ENCODE results near the gene CPSF3. TPM values are rescaled to one million over a fixed set of nuclear protein-coding genes. Genes with fewer than 3 reads are reported as not detected.

Gene CPSF3
- total RNA-seq, 1 experiment from 2014 or later: 68.5 TPM

- POLR2A ChIA-PET: no interaction called here
- H3K9ac ChIP-seq (ENCODE audit: low read length): no peak overlapping the region
- no peak overlapping the region for H3K4me3 ChIP-seq (replicated peaks in 1 of 2; ENCODE audit: low read depth in 1 of 2, low read length in 2 of 2)
- no peaks in the 10 kb centered on the region for H3K79me2 ChIP-seq (ENCODE audit: insufficient read depth, low read length)
- H4K20me1 ChIP-seq (ENCODE audit: insufficient read depth): no peaks in the 10 kb centered on the region
- H3K27me3 ChIP-seq (ENCODE audit: insufficient read depth, low read length): no peaks in the 10 kb centered on the region
- no TSS peak for BruUV-seq (replicated peaks)
- no peaks in the 10 kb centered on the region for H3K4me1 ChIP-seq (ENCODE audit: control insufficient read depth in 1 of 2, insufficient read depth in 2 of 2, low read length in 2 of 2)
- no peak overlapping the region for H2AFZ ChIP-seq (ENCODE audit: low read depth, low read length, poor library complexity, severe bottlenecking)
- no peaks in the 10 kb centered on the region for H3K9me3 ChIP-seq (ENCODE audit: control insufficient read depth in 1 of 2, insufficient read depth in 1 of 2, low read depth in 1 of 2, low read length in 2 of 2)
- H3K27ac ChIP-seq (ENCODE audit: low read depth, low read length): no peak overlapping the region
- CTCF ChIA-PET: no interaction called here
- peaks cover 0 to 4% of the 10 kb centered on the region in 2 experiments; a peak in 1 of 4 replicates for H3K36me3 ChIP-seq (ENCODE audit: control insufficient read depth in 1 of 2, insufficient read depth in 2 of 2, low read length in 2 of 2)
- ATAC-seq (no peak), DNase-seq (ENCODE audit: low read depth, low spot score) (no peak)
- H3K4me2 ChIP-seq (ENCODE audit: low read length): no peak overlapping the region
- RAD21 ChIA-PET (ENCODE audit: low non-redundant PET in 1 of 2, low total read pairs in 2 of 2, uncharacterized antibody in 2 of 2, unreplicated experiment in 2 of 2): no interaction called here
- no peaks in the 10 kb centered on the region for H3K9me2 ChIP-seq (ENCODE audit: insufficient read depth)
- intact Hi-C loops (cut with micrococcal nuclease): no loop called here
- TF ChIP-seq, protein P1, sequence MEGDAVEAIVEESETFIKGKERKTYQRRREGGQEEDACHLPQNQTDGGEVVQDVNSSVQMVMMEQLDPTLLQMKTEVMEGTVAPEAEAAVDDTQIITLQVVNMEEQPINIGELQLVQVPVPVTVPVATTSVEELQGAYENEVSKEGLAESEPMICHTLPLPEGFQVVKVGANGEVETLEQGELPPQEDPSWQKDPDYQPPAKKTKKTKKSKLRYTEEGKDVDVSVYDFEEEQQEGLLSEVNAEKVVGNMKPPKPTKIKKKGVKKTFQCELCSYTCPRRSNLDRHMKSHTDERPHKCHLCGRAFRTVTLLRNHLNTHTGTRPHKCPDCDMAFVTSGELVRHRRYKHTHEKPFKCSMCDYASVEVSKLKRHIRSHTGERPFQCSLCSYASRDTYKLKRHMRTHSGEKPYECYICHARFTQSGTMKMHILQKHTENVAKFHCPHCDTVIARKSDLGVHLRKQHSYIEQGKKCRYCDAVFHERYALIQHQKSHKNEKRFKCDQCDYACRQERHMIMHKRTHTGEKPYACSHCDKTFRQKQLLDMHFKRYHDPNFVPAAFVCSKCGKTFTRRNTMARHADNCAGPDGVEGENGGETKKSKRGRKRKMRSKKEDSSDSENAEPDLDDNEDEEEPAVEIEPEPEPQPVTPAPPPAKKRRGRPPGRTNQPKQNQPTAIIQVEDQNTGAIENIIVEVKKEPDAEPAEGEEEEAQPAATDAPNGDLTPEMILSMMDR (IDR thresholded peaks at IDR 0.05 in 2 of 3, conservative IDR thresholded peaks at IDR 0.05 in 1 of 3; ENCODE audit: borderline replicate concordance in 1 of 3, insufficient read depth in 1 of 3, low read depth in 2 of 3, low read length in 2 of 3): no peak
- TF ChIP-seq ZNF274 (IDR thresholded peaks at IDR 0.05; ENCODE audit: low read depth, low read length) (no peak), EZH2phosphoT487 (IDR thresholded peaks at IDR 0.05; ENCODE audit: borderline replicate concordance) (no peak), JUND (IDR thresholded peaks at IDR 0.05) (no peak), EGR1 (IDR thresholded peaks at IDR 0.05; ENCODE audit: low read depth) (no peak), YY1 (IDR thresholded peaks at IDR 0.05; ENCODE audit: extremely low read depth, insufficient replicate concordance, low read depth, low read length) (no peak), EZH2 (IDR thresholded peaks at IDR 0.05) (no peak), SIN3A (IDR thresholded peaks at IDR 0.05; ENCODE audit: low read depth) (no peak), CEBPB (IDR thresholded peaks at IDR 0.05; ENCODE audit: low read depth) (no peak), SP1 (IDR thresholded peaks at IDR 0.05; ENCODE audit: low read depth) (no peak), ZFX (IDR thresholded peaks at IDR 0.05) (no peak), TCF7L2 (IDR thresholded peaks at IDR 0.05; ENCODE audit: borderline replicate concordance, extremely low read depth, insufficient read depth, insufficient read length) (no peak), SRF (IDR thresholded peaks at IDR 0.05; ENCODE audit: low read depth) (no peak), REST (IDR thresholded peaks at IDR 0.05; ENCODE audit: low read depth) (no peak), FOSL1 (IDR thresholded peaks at IDR 0.05; ENCODE audit: low read depth) (no peak), POLR2AphosphoS5 (IDR thresholded peaks at IDR 0.05; ENCODE audit: low read depth, low read length) (no peak), ATF3 (IDR thresholded peaks at IDR 0.05) (no peak), ZBTB33 (IDR thresholded peaks at IDR 0.05; ENCODE audit: extremely low read depth, insufficient replicate concordance, low read length) (no peak)
- TF ChIP-seq, protein P2, sequence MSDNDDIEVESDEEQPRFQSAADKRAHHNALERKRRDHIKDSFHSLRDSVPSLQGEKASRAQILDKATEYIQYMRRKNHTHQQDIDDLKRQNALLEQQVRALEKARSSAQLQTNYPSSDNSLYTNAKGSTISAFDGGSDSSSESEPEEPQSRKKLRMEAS (IDR thresholded peaks at IDR 0.05): no peak
These were observed 30.3 kb upstream of the CPSF3 start for GRCh38 chr2:9392898-9393765.

Measured in HCT116 (cell line).